HepG2 (cell line): Measurements from ENCODE around the gene ISG20L2. TPM values are rescaled to one million over a fixed set of nuclear protein-coding genes. Genes with fewer than 3 reads are reported as not detected.

Experiments
- ATAC-seq: fragments of 200-7000 bp; cut with Tn5 transposase; 3 replicates; pipeline ENCODE4 v1.9.1; 2020; ENCODE audit warnings: mild to moderate bottlenecking, moderate library complexity
- BruUV-seq: library from RNA; stranded (reverse); fragments of 400-500 nt; replicated peaks from 2 replicates; lab custom pipeline; 2021; lab: Mats Ljungman, UMichigan
- CTCF ChIA-PET: fragments of 300-600 bp; formaldehyde crosslinking; extraction: SDS; loops from one replicate; lab custom pipeline; 2021; ENCODE audit warnings: low total read pairs, inconsistent platforms, low intra/inter-chr PET ratio; lab: Yijun Ruan, JAX
- POLR2A ChIA-PET: fragments of 350-600 bp; sonication (Branson Sonifier 250); formaldehyde crosslinking; loops from one replicate; lab custom pipeline; 2020; ENCODE audit warnings: antibody characterized with exemption, inconsistent platforms; lab: Yijun Ruan, JAX
- DNase-seq: peaks from one replicate; pipeline ENCODE4 v3.0.0-alpha.2; 2015; ENCODE audit warnings: low spot score
- FAIRE-seq: peaks from 3 replicates; lab custom pipeline; 2011; peaks lifted over from hg19 to GRCh38; lab: Jason Lieb, UNC
- H2AFZ ChIP-seq: one replicate; pipeline ENCODE4 v1.6.1; 2011; ENCODE audit warnings: low read length, inconsistent platforms
- H3K27ac ChIP-seq: fragments of 300-600 bp; 3 replicates; pipeline ENCODE4 v1.8.0; 2011; ENCODE audit warnings: mixed run types, mild to moderate bottlenecking, mixed read lengths, low read length, inconsistent platforms; ENCODE audit not compliant: insufficient read depth; ENCODE audit errors: extremely low read length
- H3K27me3 ChIP-seq, 2 experiments: fragments of 200-600 bp in 1 of 2; 2 replicates in 1 of 2; 3 replicates in 1 of 2; pipeline versions ENCODE4 v1.6.0 to v1.8.0; 2011; ENCODE audit warnings: low read length in 2 of 2, mild to moderate bottlenecking in 2 of 2, moderate library complexity in 2 of 2, inconsistent platforms in 1 of 2; ENCODE audit not compliant: insufficient read depth in 2 of 2, control insufficient read depth in 1 of 2
- H3K36me3 ChIP-seq, 2 experiments: fragments of 200-600 bp in 1 of 2; replicated peaks in 1 of 2; 2 replicates in 1 of 2; 3 replicates in 1 of 2; pipeline versions ENCODE4 v1.5.1 to v1.8.0; 2011; ENCODE audit warnings: low read length in 2 of 2, inconsistent platforms in 1 of 2; ENCODE audit not compliant: insufficient read depth in 2 of 2, control insufficient read depth in 1 of 2
- H3K4me1 ChIP-seq: 2 replicates; pipeline ENCODE4 v1.5.1; 2012; ENCODE audit warnings: low read length, inconsistent platforms; ENCODE audit not compliant: insufficient read depth
- H3K4me2 ChIP-seq: 2 replicates; pipeline ENCODE4 v1.6.0; 2011; ENCODE audit warnings: low read depth, low read length, inconsistent platforms
- H3K4me3 ChIP-seq, 3 experiments: fragments of 200-600 bp in 1 of 3; sonication (generic), shearing (Covaris generic) in 1 of 3; replicated peaks in 1 of 3; 2 replicates each; pipeline ENCODE4 v1.5.1; 2011 to 2016; ENCODE audit warnings: low read length in 3 of 3, inconsistent platforms in 2 of 3, low read depth in 2 of 3, mild to moderate bottlenecking in 2 of 3, control low read depth in 1 of 3, mixed read lengths in 1 of 3; ENCODE audit not compliant: insufficient read depth in 1 of 3
- H3K79me2 ChIP-seq: one replicate; pipeline ENCODE4 v1.6.1; 2011; ENCODE audit warnings: low read length, inconsistent platforms; ENCODE audit not compliant: insufficient read depth
- H3K9ac ChIP-seq: 2 replicates; pipeline ENCODE4 v1.6.0; 2011; ENCODE audit warnings: mild to moderate bottlenecking, low read depth, low read length, inconsistent platforms; ENCODE audit not compliant: insufficient read depth
- H3K9me3 ChIP-seq: 2 replicates; pipeline ENCODE4 v1.5.1; 2012; ENCODE audit warnings: mild to moderate bottlenecking, low read length
- H4K20me1 ChIP-seq: 2 replicates; pipeline ENCODE4 v1.6.0; 2011; ENCODE audit warnings: inconsistent platforms, mild to moderate bottlenecking, low read length, moderate library complexity; ENCODE audit not compliant: insufficient read depth
- GTF3A ChIP-seq: sonication (generic); formaldehyde crosslinking; conservative IDR thresholded peaks from 2 replicates; pipeline ENCODE4 v1.4.0; 2020; ENCODE audit warnings: mild to moderate bottlenecking, missing genetic modification reagents
- HOXA5 ChIP-seq: sonication (generic); formaldehyde crosslinking; IDR thresholded peaks from 2 replicates; pipeline ENCODE4 v1.4.0; 2020; ENCODE audit warnings: missing genetic modification reagents
- MAFK ChIP-seq, 2 experiments: IDR thresholded peaks in 1 of 2; conservative IDR thresholded peaks in 1 of 2; 2 replicates each; pipeline ENCODE4 v1.6.1; 2011; ENCODE audit warnings: improper control_type of control experiment in 2 of 2, low read length in 2 of 2
- NFIC ChIP-seq: IDR thresholded peaks from 2 replicates; pipeline ENCODE4 v1.6.1; 2012; ENCODE audit warnings: mild to moderate bottlenecking, low read length, inconsistent platforms
- PHF5A ChIP-seq: IDR thresholded peaks from one replicate; pipeline ENCODE4 v1.6.1; 2018; ENCODE audit warnings: low read depth, missing genetic modification reagents; ENCODE audit not compliant: unreplicated experiment
- POLR2AphosphoS2 ChIP-seq: IDR thresholded peaks from 2 replicates; pipeline ENCODE4 v1.6.1; 2011; ENCODE audit warnings: low read depth, low read length, improper control_type of control experiment
- RBM22 ChIP-seq: fragments of 200-400 bp; formaldehyde crosslinking; optimal IDR thresholded peaks from 2 replicates; pipeline ENCODE3; 2017; ENCODE audit warnings: mild to moderate bottlenecking, low read length, moderate library complexity
- SP140L ChIP-seq: sonication (generic); formaldehyde crosslinking; IDR thresholded peaks from 2 replicates; pipeline ENCODE4 v1.4.0; 2020; ENCODE audit warnings: missing genetic modification reagents, borderline replicate concordance
- TAF15 ChIP-seq: fragments of 200-400 bp; formaldehyde crosslinking; IDR thresholded peaks from one replicate; pipeline ENCODE4 v1.6.1; 2018; ENCODE audit warnings: mild to moderate bottlenecking, low read depth, low read length; ENCODE audit not compliant: poor library complexity, severe bottlenecking
- TOPORS ChIP-seq: sonication (generic); formaldehyde crosslinking; IDR thresholded peaks from 2 replicates; pipeline ENCODE4 v1.8.0; 2023; ENCODE audit warnings: mild to moderate bottlenecking, missing genetic modification reagents
- ZFP62 ChIP-seq: sonication (generic); formaldehyde crosslinking; IDR thresholded peaks from 2 replicates; pipeline ENCODE4 v1.4.0; 2020; ENCODE audit warnings: missing genetic modification reagents
- ZFP82 ChIP-seq: sonication (generic); formaldehyde crosslinking; IDR thresholded peaks from 2 replicates; pipeline ENCODE4 v1.5.1; 2020; ENCODE audit warnings: mild to moderate bottlenecking, missing genetic modification reagents, borderline replicate concordance
- ZMYM3 ChIP-seq: sonication (generic); formaldehyde crosslinking; IDR thresholded peaks from 2 replicates; pipeline ENCODE4 v1.5.1; 2020; ENCODE audit warnings: mild to moderate bottlenecking, missing genetic modification reagents
- ZNF670 ChIP-seq: sonication (generic); formaldehyde crosslinking; IDR thresholded peaks from 2 replicates; pipeline ENCODE4 v1.8.0; 2022; ENCODE audit warnings: mild to moderate bottlenecking, missing genetic modification reagents, borderline replicate concordance
- ZNF678 ChIP-seq: sonication (generic); formaldehyde crosslinking; IDR thresholded peaks from 2 replicates; pipeline ENCODE4 v1.4.0; 2020; ENCODE audit warnings: mild to moderate bottlenecking, missing genetic modification reagents
- WGBS: methylation state at CpG from one replicate; pipeline ENCODE4 v1.1.6; 2017; ENCODE audit warnings: low lambda C conversion rate; 5-methylcytosine and 5-hydroxymethylcytosine counted together
- in situ Hi-C: cut with HindIII; loops from 2 replicates; pipeline ENCODE4 v1.10.0; 2017; ENCODE audit warnings: low pct_unique_long_range_greater_than_20kb; ENCODE audit not compliant: extremely low pct_ligation_motif_present
- intact Hi-C: fragments of 100-400 bp; cut with micrococcal nuclease; formaldehyde crosslinking; loops from one replicate; pipeline ENCODE4 v1.10.0; 2022; ENCODE audit not compliant: unreplicated experiment
- polyA plus RNA-seq, 8 experiments: library from polyadenylated mRNA; depleted of rRNA in 3 of 8; stranded (reverse) in 7 of 8; unstranded in 1 of 8; fragments of >200 nt; fragmentation: Illumina TruSeq in 4 of 8; extraction: Trizol in 4 of 8; gene quantifications; 2 replicates each; pipeline versions ENCODE4 v1.2.1 to v1.2.3, GENCODE V29; 2011 to 2016; ENCODE audit warnings: low read depth in 4 of 8, missing spikeins in 1 of 8, mixed read lengths in 1 of 8; ENCODE audit not compliant: insufficient read depth in 1 of 8
- total RNA-seq, 5 experiments: library from RNA; depleted of rRNA; stranded (reverse); fragments of >200 nt; fragmentation: Illumina TruSeq; extraction: Trizol; gene quantifications; 2 replicates each; pipeline ENCODE4 v1.2.3, GENCODE V29; 2016; ENCODE audit warnings: low read depth in 1 of 5
- TF ChIP-seq, protein P1 (sequence below): sonication (generic); formaldehyde crosslinking; IDR thresholded peaks from 2 replicates; pipeline ENCODE4 v1.5.0; 2020; ENCODE audit warnings: missing genetic modification reagents, mild to moderate bottlenecking, borderline replicate concordance
- TF ChIP-seq, protein P2 (sequence below): sonication (generic); formaldehyde crosslinking; conservative IDR thresholded peaks from 2 replicates; pipeline ENCODE4 v1.4.0; 2020; ENCODE audit warnings: missing genetic modification reagents

The ISG20L2 gene
- total and polyA plus RNA-seq, 2 of the 13 experiments (the other 11 are each of a cell fraction or from before 2014, with no cell fraction given) = 19.8 to 21.3 TPM

DNA sequence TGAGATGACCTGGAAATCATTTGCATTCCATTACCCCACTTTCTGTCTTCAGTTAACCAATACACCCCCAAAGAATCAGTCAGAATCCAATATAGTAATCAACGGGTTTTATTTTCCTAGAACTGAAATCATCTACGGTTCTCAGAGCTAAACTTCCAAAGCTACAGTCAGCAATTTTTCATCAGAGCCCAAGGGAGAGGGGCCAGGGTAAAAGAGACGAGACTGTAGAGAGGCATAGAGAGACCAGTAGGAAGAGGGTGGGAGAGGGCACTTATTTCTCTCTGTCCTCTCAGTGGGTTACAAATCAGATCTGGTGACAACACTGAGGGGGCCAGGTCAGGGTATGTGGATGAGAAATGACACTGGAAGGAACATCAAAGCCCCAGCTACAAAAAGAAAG, 13.5 kb upstream of the ISG20L2 start:
- Histone ChIP-seq H3K27ac (peak overlapping the region; percentile 64), H4K20me1 (peaks cover 13% of the 10 kb centered on the region), H3K27me3 (no peaks in the 10 kb centered on the region; a peak in 1 of 5 replicates), H3K4me2 (no peak overlapping the region), H3K4me3 (no peak overlapping the region), H3K79me2 (peaks cover 28% of the 10 kb centered on the region), H3K9ac (no peak overlapping the region), H3K9me3 (no peaks in the 10 kb centered on the region), H2AFZ (no peak overlapping the region), H3K36me3 (peaks cover 11 to 37% of the 10 kb centered on the region in 2 experiments; a peak in 4 of 5 replicates), H3K4me1 (peaks cover 33% of the 10 kb centered on the region)
- in situ Hi-C loops (no loop called here), intact Hi-C loops (no loop called here)
- TF ChIP-seq MAFK (conservative IDR thresholded peaks at IDR 0.05 in 1 of 2, IDR thresholded peaks at IDR 0.05 in 1 of 2; ENCODE audit: low read length in 2 of 2) (peak; percentile 50 to 56), TAF15 (no peak), ZFP82 (CRISPR knock-in tag) (no peak), ZFP62 (CRISPR knock-in tag) (no peak), POLR2AphosphoS2 (no peak), SP140L (no peak)
- TF ChIP-seq, protein P1, sequence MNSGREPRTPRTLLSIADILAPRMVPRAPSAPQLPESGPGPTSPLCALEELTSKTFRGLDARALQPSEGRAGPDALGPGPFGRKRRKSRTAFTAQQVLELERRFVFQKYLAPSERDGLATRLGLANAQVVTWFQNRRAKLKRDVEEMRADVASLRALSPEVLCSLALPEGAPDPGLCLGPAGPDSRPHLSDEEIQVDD = no peak
- FAIRE-seq = no peak
- DNase-seq = no peak
- POLR2A ChIA-PET = interaction anchor here (3.1 to 3.3 kb wide), 3 partner anchors 9 to 25 kb away, joined by 67 to 125 read pairs (median 99); partner anchors contain the start of genes HDGF, ISG20L2, METTL25B and PRCC
- no TSS peak for BruUV-seq
- CTCF ChIA-PET = no interaction called here
- no peak for ATAC-seq
- WGBS = 99% methylated on average over 3 of the region's 3 CpGs

DNA sequence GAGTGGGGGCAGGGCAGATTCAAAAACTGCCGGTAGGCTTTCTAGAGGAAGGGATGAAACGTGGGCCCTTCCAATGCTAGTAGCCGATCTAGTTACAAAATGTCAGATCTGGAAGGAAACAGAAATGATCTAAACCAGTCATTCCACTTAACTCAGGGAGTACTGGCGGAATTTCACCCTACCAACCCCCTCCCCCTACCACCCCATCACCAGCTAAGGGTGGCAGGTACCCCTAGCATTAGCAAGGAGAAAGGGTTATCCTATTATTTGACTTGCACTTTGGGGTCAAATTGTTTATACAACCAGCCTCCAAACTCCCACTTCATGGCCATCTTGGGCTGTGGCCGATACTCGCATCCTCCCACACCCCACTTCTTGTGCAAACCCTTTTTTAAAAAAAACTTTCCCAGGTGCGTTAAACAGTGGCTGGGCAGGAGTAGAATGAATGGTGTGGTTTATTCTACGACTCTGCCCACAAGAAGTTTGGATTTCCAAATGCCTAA, 13.0 kb upstream of the ISG20L2 start:
- Histone ChIP-seq H3K4me3 (peak overlapping the region in 2 of 3 experiments; percentile 7 to 27; a peak in 3 of 6 replicates), H3K4me1 (peaks cover 29% of the 10 kb centered on the region), H3K36me3 (peaks cover 11 to 37% of the 10 kb centered on the region in 2 experiments; a peak in 4 of 5 replicates), H3K27ac (peak overlapping the region; percentile 64), H3K9me3 (no peaks in the 10 kb centered on the region), H3K4me2 (peak overlapping the region; percentile 69), H3K27me3 (no peaks in the 10 kb centered on the region; a peak in 1 of 5 replicates), H3K79me2 (peaks cover 24% of the 10 kb centered on the region), H4K20me1 (peaks cover 11% of the 10 kb centered on the region), H2AFZ (no peak overlapping the region), H3K9ac (peak overlapping the region; percentile 45)
- CTCF ChIA-PET = no interaction called here
- in situ Hi-C loops = no loop called here
- no TSS peak for BruUV-seq
- no peak for ATAC-seq
- no peak for FAIRE-seq
- WGBS = 64% methylated on average over 8 of the region's 8 CpGs
- POLR2A ChIA-PET = interaction anchor here (0.7 to 3.3 kb wide), 12 partner anchors 9 to 1805 kb away, joined by 3 to 125 read pairs (median 4); partner anchors contain the start of genes CRABP2, HDGF, ISG20L2 and MEF2D
- no peak for DNase-seq
- TF ChIP-seq ZNF670 (no peak), RBM22 (peak; percentile 47), TOPORS (0 out of 2 replicates have a peak, but pooled peaks have one; percentile 3), ZNF678 (CRISPR knock-in tag) (no peak), NFIC (0 out of 2 replicates have a peak, but pooled peaks have one; percentile 40), ZMYM3 (no peak), PHF5A (CRISPR knock-in tag) (peak; percentile 9), GTF3A (CRISPR knock-in tag) (0 out of 2 replicates have a peak, but pooled peaks have one; percentile 9), HOXA5 (0 out of 2 replicates have a peak, but pooled peaks have one; percentile 2)
- TF ChIP-seq, protein P2, sequence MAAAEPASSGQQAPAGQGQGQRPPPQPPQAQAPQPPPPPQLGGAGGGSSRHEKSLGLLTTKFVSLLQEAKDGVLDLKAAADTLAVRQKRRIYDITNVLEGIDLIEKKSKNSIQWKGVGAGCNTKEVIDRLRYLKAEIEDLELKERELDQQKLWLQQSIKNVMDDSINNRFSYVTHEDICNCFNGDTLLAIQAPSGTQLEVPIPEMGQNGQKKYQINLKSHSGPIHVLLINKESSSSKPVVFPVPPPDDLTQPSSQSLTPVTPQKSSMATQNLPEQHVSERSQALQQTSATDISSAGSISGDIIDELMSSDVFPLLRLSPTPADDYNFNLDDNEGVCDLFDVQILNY = 0 out of 2 replicates have a peak, but pooled peaks have one; percentile 1
- intact Hi-C loops = loop anchor here (1.0 kb wide), 1 partner anchor 26 kb away; the partner anchor contains the start of gene PRCC
